BLaER1 (cell line): ENCODE data around the gene PSMD11.
A peak's percentile ranks its signal among the peaks of the same experiment; 100 is the strongest.

ENCODE experiments used
- H3K27ac ChIP-seq: shearing (Covaris generic); formaldehyde crosslinking; 2 replicates; pipeline ENCODE4 v1.8.1; 2022
- H3K27me3 ChIP-seq: shearing (Covaris generic); formaldehyde crosslinking; 2 replicates; pipeline ENCODE4 v1.8.1; 2022
- H3K36me3 ChIP-seq: shearing (Covaris generic); formaldehyde crosslinking; 2 replicates; pipeline ENCODE4 v1.8.1; 2022
- H3K4me1 ChIP-seq: shearing (Covaris generic); formaldehyde crosslinking; 2 replicates; pipeline ENCODE4 v1.8.1; 2022
- H3K4me2 ChIP-seq: shearing (Covaris generic); formaldehyde crosslinking; 2 replicates; pipeline ENCODE4 v1.8.1; 2022
- H3K4me3 ChIP-seq: shearing (Covaris generic); formaldehyde crosslinking; 2 replicates; pipeline ENCODE4 v1.8.1; 2022
- H3K9ac ChIP-seq: shearing (Covaris generic); formaldehyde crosslinking; 2 replicates; pipeline ENCODE4 v1.8.1; 2022
- H3K9me3 ChIP-seq: shearing (Covaris generic); formaldehyde crosslinking; 2 replicates; pipeline ENCODE4 v1.8.1; 2022
- H4K20me1 ChIP-seq: shearing (Covaris generic); formaldehyde crosslinking; 2 replicates; pipeline ENCODE4 v1.8.1; 2022
- Cebpa-rat ChIP-seq: shearing (Covaris generic); IDR thresholded peaks from 2 replicates; pipeline ENCODE4 v1.8.1; 2022

The PSMD11 gene

GRCh38 chr17:32494621-32495358 is 50.5 kb downstream of the PSMD11 start:
- no peaks in the 10 kb centered on the region for H3K9me3 ChIP-seq
- H3K4me3 ChIP-seq = no peak overlapping the region
- peak overlapping the region; percentile 82 for H3K4me2 ChIP-seq
- TF ChIP-seq Cebpa-rat = no peak
- peaks cover 20% of the 10 kb centered on the region for H4K20me1 ChIP-seq
- H3K4me1 ChIP-seq = peaks cover 73% of the 10 kb centered on the region
- no peaks in the 10 kb centered on the region for H3K27me3 ChIP-seq
- peak overlapping the region; percentile 39; the same call in 1 of the 2 replicates for H3K27ac ChIP-seq
- H3K9ac ChIP-seq = peak overlapping the region; percentile 36; the same call in 1 of the 2 replicates
- H3K36me3 ChIP-seq = peaks cover 13% of the 10 kb centered on the region

GRCh38 chr17:32495359-32496231 is 51.3 kb downstream of the PSMD11 start:
- Histone ChIP-seq H3K4me3 (no peak overlapping the region), H3K9ac (peak overlapping the region; percentile 36; the same call in 1 of the 2 replicates), H3K36me3 (peaks cover 6% of the 10 kb centered on the region; the same call in 1 of the 2 replicates), H3K4me2 (peak overlapping the region; percentile 82), H3K4me1 (peaks cover 65% of the 10 kb centered on the region), H3K27me3 (no peaks in the 10 kb centered on the region), H3K9me3 (no peaks in the 10 kb centered on the region), H3K27ac (peak overlapping the region; percentile 39), H4K20me1 (peaks cover 12% of the 10 kb centered on the region)
- TF ChIP-seq Cebpa-rat = no peak

- Histone ChIP-seq H3K4me2 (peak overlapping the region; percentile 82), H3K27me3 (no peaks in the 10 kb centered on the region), H3K9ac (peak overlapping the region; percentile 36; the same call in 1 of the 2 replicates), H3K9me3 (no peaks in the 10 kb centered on the region), H3K4me3 (no peak overlapping the region), H4K20me1 (peaks cover 3% of the 10 kb centered on the region), H3K4me1 (peaks cover 55% of the 10 kb centered on the region), H3K27ac (peak overlapping the region; percentile 39), H3K36me3 (peaks cover 1% of the 10 kb centered on the region; the same call in 1 of the 2 replicates)
- no peak for TF ChIP-seq Cebpa-rat
Observed at GRCh38 chr17:32496395-32497073, 52.2 kb downstream of the PSMD11 start.

GRCh38 chr17:32497431-32498205 is 53.3 kb downstream of the PSMD11 start:
- no peak for TF ChIP-seq Cebpa-rat
- no peak overlapping the region for H3K4me3 ChIP-seq
- H3K36me3 ChIP-seq = no peaks in the 10 kb centered on the region
- peaks cover 44% of the 10 kb centered on the region for H3K4me1 ChIP-seq
- H3K4me2 ChIP-seq = no peak overlapping the region
- H3K9me3 ChIP-seq = no peaks in the 10 kb centered on the region
- no peaks in the 10 kb centered on the region for H3K27me3 ChIP-seq
- no peak overlapping the region for H3K9ac ChIP-seq
- no peaks in the 10 kb centered on the region for H4K20me1 ChIP-seq
- no peak overlapping the region for H3K27ac ChIP-seq

GRCh38 chr17:32498391-32498790 is 54.1 kb downstream of the PSMD11 start:
- Histone ChIP-seq H3K4me3 (no peak overlapping the region), H3K4me2 (no peak overlapping the region), H4K20me1 (no peaks in the 10 kb centered on the region), H3K4me1 (peaks cover 43% of the 10 kb centered on the region), H3K9me3 (no peaks in the 10 kb centered on the region), H3K9ac (no peak overlapping the region), H3K27me3 (no peaks in the 10 kb centered on the region), H3K27ac (no peak overlapping the region), H3K36me3 (no peaks in the 10 kb centered on the region)
- TF ChIP-seq Cebpa-rat = no peak

GRCh38 chr17:32502013-32502412 is 57.7 kb downstream of the PSMD11 start:
- H4K20me1 ChIP-seq = no peaks in the 10 kb centered on the region
- no peaks in the 10 kb centered on the region for H3K9me3 ChIP-seq
- H3K27me3 ChIP-seq = no peaks in the 10 kb centered on the region
- no peak overlapping the region for H3K27ac ChIP-seq
- H3K4me1 ChIP-seq = peaks cover 22% of the 10 kb centered on the region
- no peak overlapping the region for H3K4me2 ChIP-seq
- no peak for TF ChIP-seq Cebpa-rat
- no peaks in the 10 kb centered on the region for H3K36me3 ChIP-seq
- no peak overlapping the region for H3K4me3 ChIP-seq
- no peak overlapping the region for H3K9ac ChIP-seq

- peak overlapping the region; percentile 59; the same call in 1 of the 2 replicates for H3K4me2 ChIP-seq
- no peak for TF ChIP-seq Cebpa-rat
- no peak overlapping the region for H3K4me3 ChIP-seq
- no peak overlapping the region; the same call in 1 of the 2 replicates for H3K27ac ChIP-seq
- H3K4me1 ChIP-seq = peaks cover 21% of the 10 kb centered on the region
- H3K36me3 ChIP-seq = no peaks in the 10 kb centered on the region
- H3K9me3 ChIP-seq = no peaks in the 10 kb centered on the region
- no peaks in the 10 kb centered on the region for H4K20me1 ChIP-seq
- no peaks in the 10 kb centered on the region for H3K27me3 ChIP-seq
- H3K9ac ChIP-seq = no peak overlapping the region
Observed at GRCh38 chr17:32502710-32503109, 58.4 kb downstream of the PSMD11 start.

- Histone ChIP-seq H3K4me2 (peak overlapping the region; percentile 59), H3K4me3 (no peak overlapping the region), H3K27me3 (no peaks in the 10 kb centered on the region), H3K4me1 (peaks cover 21% of the 10 kb centered on the region), H4K20me1 (no peaks in the 10 kb centered on the region), H3K36me3 (no peaks in the 10 kb centered on the region), H3K9ac (no peak overlapping the region), H3K9me3 (no peaks in the 10 kb centered on the region), H3K27ac (peak overlapping the region; percentile 31; the same call in 1 of the 2 replicates)
- TF ChIP-seq Cebpa-rat = no peak
Observed at GRCh38 chr17:32503251-32504165, 59.2 kb downstream of the PSMD11 start.
